ENCODE measurements around the gene FCHO2. TPM values are rescaled to one million over a fixed set of nuclear protein-coding genes. Genes with fewer than 3 reads are reported as not detected.

FCHO2 gene
- total RNA-seq, 1 experiment from 2014 or later: 2.5 TPM

- POLR2A ChIA-PET (ENCODE audit: low non-redundant PET): no interaction called here
- DNase-seq (ENCODE audit: low spot score): no peak
- no peaks in the 10 kb centered on the region for H3K4me1 ChIP-seq (ENCODE audit: insufficient read depth, low read length, poor library complexity, severe bottlenecking)
- no TSS peak for BruUV-seq (replicated peaks)
- H3K27ac ChIP-seq (ENCODE audit: low read depth, low read length, poor library complexity, severe bottlenecking): no peak overlapping the region
- H3K4me3 ChIP-seq (ENCODE audit: low read depth, low read length, poor library complexity, severe bottlenecking): no peak overlapping the region
- no peaks in the 10 kb centered on the region for H3K27me3 ChIP-seq (replicated peaks; ENCODE audit: insufficient read depth, low read depth, low read length, poor library complexity)
- CTCF ChIA-PET: no interaction called here
- intact Hi-C loops (cut with micrococcal nuclease; ENCODE audit: unreplicated experiment): no loop called here
- TF ChIP-seq CTCF (conservative IDR thresholded peaks at IDR 0.05; ENCODE audit: low read depth, low read length) (no peak), EZH2 (IDR thresholded peaks at IDR 0.05; ENCODE audit: borderline replicate concordance, low read depth, low read length, poor library complexity, severe bottlenecking) (no peak)
- no peaks in the 10 kb centered on the region for H3K36me3 ChIP-seq (ENCODE audit: insufficient read depth, low read length, poor library complexity, severe bottlenecking)
- H3K9me3 ChIP-seq (ENCODE audit: low read depth, low read length, poor library complexity, severe bottlenecking): no peaks in the 10 kb centered on the region
These were observed 176.0 kb downstream of the FCHO2 start for GRCh38 chr5:73131711-73132425.

GRCh38 chr5:73132759-73133158, 176.9 kb downstream of the FCHO2 start:
- intact Hi-C loops (cut with micrococcal nuclease; ENCODE audit: unreplicated experiment): no loop called here
- no peaks in the 10 kb centered on the region for H3K9me3 ChIP-seq (ENCODE audit: low read depth, low read length, poor library complexity, severe bottlenecking)
- ChIA-PET POLR2A (ENCODE audit: low non-redundant PET) (no interaction called here), CTCF (no interaction called here)
- TF ChIP-seq CTCF (conservative IDR thresholded peaks at IDR 0.05; ENCODE audit: low read depth, low read length) (no peak), EZH2 (IDR thresholded peaks at IDR 0.05; ENCODE audit: borderline replicate concordance, low read depth, low read length, poor library complexity, severe bottlenecking) (no peak)
- DNase-seq (ENCODE audit: low spot score): no peak
- H3K27ac ChIP-seq (ENCODE audit: low read depth, low read length, poor library complexity, severe bottlenecking): no peak overlapping the region
- H3K4me1 ChIP-seq (ENCODE audit: insufficient read depth, low read length, poor library complexity, severe bottlenecking): no peaks in the 10 kb centered on the region
- BruUV-seq (replicated peaks): no TSS peak
- H3K36me3 ChIP-seq (ENCODE audit: insufficient read depth, low read length, poor library complexity, severe bottlenecking): no peaks in the 10 kb centered on the region
- H3K4me3 ChIP-seq (ENCODE audit: low read depth, low read length, poor library complexity, severe bottlenecking): no peak overlapping the region
- no peaks in the 10 kb centered on the region for H3K27me3 ChIP-seq (replicated peaks; ENCODE audit: insufficient read depth, low read depth, low read length, poor library complexity)

GRCh38 chr5:73135021-73135420, 179.2 kb downstream of the FCHO2 start:
- Histone ChIP-seq H3K4me1 (ENCODE audit: insufficient read depth, low read length, poor library complexity, severe bottlenecking) (no peaks in the 10 kb centered on the region), H3K27me3 (replicated peaks; ENCODE audit: insufficient read depth, low read depth, low read length, poor library complexity) (no peaks in the 10 kb centered on the region), H3K36me3 (ENCODE audit: insufficient read depth, low read length, poor library complexity, severe bottlenecking) (no peaks in the 10 kb centered on the region), H3K9me3 (ENCODE audit: low read depth, low read length, poor library complexity, severe bottlenecking) (no peaks in the 10 kb centered on the region), H3K4me3 (ENCODE audit: low read depth, low read length, poor library complexity, severe bottlenecking) (no peak overlapping the region), H3K27ac (ENCODE audit: low read depth, low read length, poor library complexity, severe bottlenecking) (no peak overlapping the region)
- no peak for DNase-seq (ENCODE audit: low spot score)
- TF ChIP-seq CTCF (conservative IDR thresholded peaks at IDR 0.05; ENCODE audit: low read depth, low read length) (no peak), EZH2 (IDR thresholded peaks at IDR 0.05; ENCODE audit: borderline replicate concordance, low read depth, low read length, poor library complexity, severe bottlenecking) (no peak)
- ChIA-PET CTCF (interaction anchor here (0.6 kb wide), 1 partner anchor 11 kb away, joined by 3 read pairs; no protein-coding TSS in a partner anchor), POLR2A (ENCODE audit: low non-redundant PET) (no interaction called here)
- BruUV-seq (replicated peaks): no TSS peak
- intact Hi-C loops (cut with micrococcal nuclease; ENCODE audit: unreplicated experiment): no loop called here

All from A673 (cell line).